ENCODE measurements around the gene SLCO1C1. TPM values are rescaled to one million over a fixed set of nuclear protein-coding genes. Genes with fewer than 3 reads are reported as not detected.

The SLCO1C1 gene
- total and polyA plus RNA-seq, 8 donors: 0.20 to 3.7 (median 3.1) TPM; not detected in 5

- Histone ChIP-seq H3K36me3 (no peaks in the 10 kb centered on the region), H3K4me3 (no peak overlapping the region), H3K27ac (no peak overlapping the region), H3K4me1 (no peaks in the 10 kb centered on the region), H3K9me3 (no peaks in the 10 kb centered on the region), H3K27me3 (no peaks in the 10 kb centered on the region)
- DNase-seq: no peak
- TF ChIP-seq EP300 (IDR thresholded peaks at IDR 0.05): no peak
- no peak for TF ChIP-seq POLR2A (IDR thresholded peaks at IDR 0.05)
- no peak for TF ChIP-seq CTCF (IDR thresholded peaks at IDR 0.05)
- TF ChIP-seq POLR2AphosphoS5 (IDR thresholded peaks at IDR 0.05): no peak
- intact Hi-C loops (cut with DNase I; ENCODE audit: low total_unique reads): no loop called here
- WGBS, 5 donors: 51 to 63% (median 57%) methylated on average over 6 of the region's 6 CpGs
These were observed 9.7 kb downstream of the SLCO1C1 start for GRCh38 chr12:20704860-20705259.

GRCh38 chr12:20711846-20712245 lies 16.7 kb downstream of the SLCO1C1 start:
- Histone ChIP-seq H3K27me3 (no peaks in the 10 kb centered on the region), H3K27ac (no peak overlapping the region), H3K4me1 (peaks cover 0 to 7% (median 0%) of the 10 kb centered on the region in 4 donors), H3K9me3 (no peaks in the 10 kb centered on the region), H3K4me3 (no peak overlapping the region), H3K36me3 (no peaks in the 10 kb centered on the region)
- intact Hi-C loops (cut with DNase I; ENCODE audit: low total_unique reads): no loop called here
- 38 to 54% (median 49%) methylated on average over 3 of the region's 3 CpGs for WGBS, 5 donors
- TF ChIP-seq CTCF (IDR thresholded peaks at IDR 0.05) (no peak), POLR2A (IDR thresholded peaks at IDR 0.05) (no peak), EP300 (IDR thresholded peaks at IDR 0.05) (no peak), POLR2AphosphoS5 (IDR thresholded peaks at IDR 0.05) (no peak)
- no peak for DNase-seq

- Histone ChIP-seq H3K27ac (peak overlapping the region in 2 of 5 donors; percentile 1 to 33), H3K27me3 (no peaks in the 10 kb centered on the region), H3K36me3 (no peaks in the 10 kb centered on the region), H3K4me1 (peaks cover 0 to 8% (median 0%) of the 10 kb centered on the region in 4 donors), H3K9me3 (no peaks in the 10 kb centered on the region), H3K4me3 (no peak overlapping the region)
- DNase-seq: peak in 1 of 2 donors; percentile 45
- TF ChIP-seq CTCF (IDR thresholded peaks at IDR 0.05): peak in 1 of 7 experiments; percentile 27
- TF ChIP-seq POLR2A (IDR thresholded peaks at IDR 0.05): no peak
- intact Hi-C loops (cut with DNase I; ENCODE audit: low total_unique reads): no loop called here
- 36 to 52% (median 38%) methylated on average over 2 of the region's 2 CpGs for WGBS, 5 donors
These were observed 20.9 kb downstream of the SLCO1C1 start for GRCh38 chr12:20716037-20716436.

- no peak overlapping the region for H3K27ac ChIP-seq
- H3K4me3 ChIP-seq: no peak overlapping the region
- no peaks in the 10 kb centered on the region for H3K27me3 ChIP-seq
- no peak for DNase-seq
- H3K4me1 ChIP-seq: peaks cover 0 to 8% (median 0%) of the 10 kb centered on the region in 4 donors
- H3K9me3 ChIP-seq: no peaks in the 10 kb centered on the region
- WGBS, 5 donors: 17 to 63% (median 39%) methylated on average over 1 of the region's 1 CpG
- TF ChIP-seq POLR2AphosphoS5 (IDR thresholded peaks at IDR 0.05) (no peak), CTCF (IDR thresholded peaks at IDR 0.05) (no peak), POLR2A (IDR thresholded peaks at IDR 0.05) (no peak), EP300 (IDR thresholded peaks at IDR 0.05) (no peak)
- intact Hi-C loops (cut with DNase I; ENCODE audit: low total_unique reads): no loop called here
- H3K36me3 ChIP-seq: no peaks in the 10 kb centered on the region
These were observed 21.9 kb downstream of the SLCO1C1 start for GRCh38 chr12:20716985-20717384.
